ENCODE results near the gene TFEC.

DNA sequence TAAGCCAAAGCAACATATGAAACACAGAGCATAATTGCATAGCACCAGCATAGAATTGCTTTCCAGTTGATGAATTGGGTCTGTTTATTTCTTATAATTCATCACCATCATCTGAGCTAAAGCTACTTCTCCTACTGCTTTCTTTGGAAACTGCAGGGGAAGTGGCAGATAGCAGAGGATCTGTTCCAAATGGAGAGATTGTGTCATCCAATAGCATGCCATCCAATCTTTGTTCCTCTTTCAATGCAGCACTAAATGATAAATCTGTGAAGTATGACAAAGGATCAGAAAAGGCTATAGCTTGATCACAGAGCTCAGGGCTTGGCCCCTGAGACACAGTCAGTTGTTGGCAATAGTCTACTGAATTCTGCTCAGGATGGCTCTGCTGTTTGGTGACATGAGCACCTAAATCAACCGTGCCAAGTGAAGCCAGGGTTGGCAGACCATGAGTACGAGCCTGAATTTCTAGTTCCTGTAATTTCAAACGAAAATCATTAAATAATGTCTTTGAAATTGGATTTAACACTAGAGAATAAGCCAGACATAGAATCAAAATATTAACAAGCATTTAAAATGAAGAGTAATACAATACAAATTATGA is 90.0 kb downstream of the TFEC start:
- TF ChIP-seq, protein P1, sequence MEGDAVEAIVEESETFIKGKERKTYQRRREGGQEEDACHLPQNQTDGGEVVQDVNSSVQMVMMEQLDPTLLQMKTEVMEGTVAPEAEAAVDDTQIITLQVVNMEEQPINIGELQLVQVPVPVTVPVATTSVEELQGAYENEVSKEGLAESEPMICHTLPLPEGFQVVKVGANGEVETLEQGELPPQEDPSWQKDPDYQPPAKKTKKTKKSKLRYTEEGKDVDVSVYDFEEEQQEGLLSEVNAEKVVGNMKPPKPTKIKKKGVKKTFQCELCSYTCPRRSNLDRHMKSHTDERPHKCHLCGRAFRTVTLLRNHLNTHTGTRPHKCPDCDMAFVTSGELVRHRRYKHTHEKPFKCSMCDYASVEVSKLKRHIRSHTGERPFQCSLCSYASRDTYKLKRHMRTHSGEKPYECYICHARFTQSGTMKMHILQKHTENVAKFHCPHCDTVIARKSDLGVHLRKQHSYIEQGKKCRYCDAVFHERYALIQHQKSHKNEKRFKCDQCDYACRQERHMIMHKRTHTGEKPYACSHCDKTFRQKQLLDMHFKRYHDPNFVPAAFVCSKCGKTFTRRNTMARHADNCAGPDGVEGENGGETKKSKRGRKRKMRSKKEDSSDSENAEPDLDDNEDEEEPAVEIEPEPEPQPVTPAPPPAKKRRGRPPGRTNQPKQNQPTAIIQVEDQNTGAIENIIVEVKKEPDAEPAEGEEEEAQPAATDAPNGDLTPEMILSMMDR (IDR thresholded peaks at IDR 0.05): peak in 1 of 6 experiments; percentile 8
- no peak for TF ChIP-seq POLR2A (IDR thresholded peaks at IDR 0.05)
